ENCODE results near the gene ACP2. TPM values are rescaled to one million over a fixed set of nuclear protein-coding genes. Genes with fewer than 3 reads are reported as not detected.
"Not testable (repeated sequence)": the region's sequence is repeated elsewhere in the genome, so short reads cannot be mapped to it uniquely, and the experiment has no call there.

ACP2 gene
- total and polyA plus RNA-seq, 3 donors from 2014 or later: 40.3 to 63.7 (median 61.3) TPM

DNA sequence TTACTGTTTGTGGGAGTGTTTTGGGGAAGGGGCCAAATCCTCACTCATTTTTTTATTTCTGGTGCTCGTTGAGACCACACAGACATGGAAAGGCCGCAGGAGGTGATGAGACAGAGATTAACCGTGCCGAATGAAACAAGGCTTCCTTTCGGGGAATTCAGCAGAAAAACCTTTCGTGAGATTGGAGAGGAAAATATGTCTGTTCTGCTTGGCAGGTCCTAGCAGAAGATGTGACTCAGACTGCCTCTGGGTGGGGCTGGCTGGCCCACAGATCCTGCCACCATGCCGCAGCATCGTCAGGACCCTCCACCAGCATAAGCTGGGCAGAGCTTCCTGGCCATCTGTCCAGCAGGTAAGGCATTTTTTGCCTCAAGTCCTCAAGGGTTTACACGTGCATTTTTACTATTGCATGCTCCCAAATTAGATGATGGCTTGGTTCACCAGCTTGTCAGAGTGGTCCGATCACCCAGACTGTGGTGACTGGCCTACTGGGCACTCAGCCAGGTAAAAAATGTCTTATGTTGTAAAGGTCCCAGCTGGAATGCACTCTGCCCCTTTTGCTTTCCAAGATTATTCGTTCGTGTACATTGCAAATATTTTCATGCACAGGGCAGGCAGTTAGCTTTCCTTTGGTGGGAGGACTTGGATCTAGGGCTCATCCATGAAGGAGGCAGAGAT, 32.4 kb downstream of the ACP2 start:
- no peaks in the 10 kb centered on the region for H3K27me3 ChIP-seq
- 18 to 21% methylated on average over 12 of the region's 12 CpGs for WGBS, 2 donors
- no peaks in the 10 kb centered on the region for H3K36me3 ChIP-seq (ENCODE audit: low read depth, missing control alignments)
- TF ChIP-seq, protein P1, sequence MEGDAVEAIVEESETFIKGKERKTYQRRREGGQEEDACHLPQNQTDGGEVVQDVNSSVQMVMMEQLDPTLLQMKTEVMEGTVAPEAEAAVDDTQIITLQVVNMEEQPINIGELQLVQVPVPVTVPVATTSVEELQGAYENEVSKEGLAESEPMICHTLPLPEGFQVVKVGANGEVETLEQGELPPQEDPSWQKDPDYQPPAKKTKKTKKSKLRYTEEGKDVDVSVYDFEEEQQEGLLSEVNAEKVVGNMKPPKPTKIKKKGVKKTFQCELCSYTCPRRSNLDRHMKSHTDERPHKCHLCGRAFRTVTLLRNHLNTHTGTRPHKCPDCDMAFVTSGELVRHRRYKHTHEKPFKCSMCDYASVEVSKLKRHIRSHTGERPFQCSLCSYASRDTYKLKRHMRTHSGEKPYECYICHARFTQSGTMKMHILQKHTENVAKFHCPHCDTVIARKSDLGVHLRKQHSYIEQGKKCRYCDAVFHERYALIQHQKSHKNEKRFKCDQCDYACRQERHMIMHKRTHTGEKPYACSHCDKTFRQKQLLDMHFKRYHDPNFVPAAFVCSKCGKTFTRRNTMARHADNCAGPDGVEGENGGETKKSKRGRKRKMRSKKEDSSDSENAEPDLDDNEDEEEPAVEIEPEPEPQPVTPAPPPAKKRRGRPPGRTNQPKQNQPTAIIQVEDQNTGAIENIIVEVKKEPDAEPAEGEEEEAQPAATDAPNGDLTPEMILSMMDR (IDR thresholded peaks at IDR 0.05): no peak
- TF ChIP-seq POLR2A (IDR thresholded peaks at IDR 0.05): no peak
- peak overlapping the region; percentile 41 to 87 for H3K4me3 ChIP-seq
- peak; percentile 40 for DNase-seq
- H3K9me3 ChIP-seq: no peaks in the 10 kb centered on the region
- intact Hi-C loops (cut with DNase I; ENCODE audit: low total_unique reads): no loop called here
- peaks cover 23% of the 10 kb centered on the region for H3K4me1 ChIP-seq
- H3K27ac ChIP-seq: peak overlapping the region; percentile 90 to 97

DNA sequence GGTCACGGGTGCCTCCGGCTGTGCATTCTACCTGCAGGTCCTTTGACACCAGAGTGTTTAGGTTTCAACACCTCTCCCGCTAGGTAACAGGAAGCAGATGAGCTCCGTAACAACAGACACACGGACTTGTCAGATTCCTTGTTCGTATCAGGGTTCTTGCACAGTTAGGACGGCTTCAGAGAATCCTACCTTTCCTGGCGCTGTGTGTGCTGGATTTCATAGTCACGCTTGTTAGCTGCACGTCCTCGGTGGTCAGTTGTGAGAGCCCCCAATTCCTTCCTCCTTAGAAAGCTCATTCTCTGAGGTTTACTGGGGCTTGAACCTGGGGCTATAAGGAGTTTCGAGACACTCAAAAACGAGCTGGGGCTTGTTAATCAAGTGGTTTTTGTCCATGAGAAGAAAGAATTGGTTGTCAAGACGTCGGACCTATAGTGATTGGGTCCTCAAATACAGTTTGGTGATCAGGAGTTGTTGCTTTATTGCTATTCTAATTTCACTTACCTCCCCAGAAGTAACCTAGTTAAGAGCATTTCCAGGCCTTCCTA, 33.2 kb downstream of the ACP2 start:
- Histone ChIP-seq H3K27me3 (no peaks in the 10 kb centered on the region), H3K4me1 (peaks cover 21% of the 10 kb centered on the region), H3K27ac (peak overlapping the region; percentile 90 to 97), H3K9me3 (no peaks in the 10 kb centered on the region), H3K4me3 (peak overlapping the region; percentile 41 to 87), H3K36me3 (ENCODE audit: low read depth, missing control alignments) (no peaks in the 10 kb centered on the region)
- 4 to 7% methylated on average over 13 to 15 of the region's 15 CpGs for WGBS, 2 donors
- intact Hi-C loops (cut with DNase I; ENCODE audit: low total_unique reads): no loop called here
- TF ChIP-seq POLR2A (IDR thresholded peaks at IDR 0.05): no peak
- no peak for DNase-seq

DNA sequence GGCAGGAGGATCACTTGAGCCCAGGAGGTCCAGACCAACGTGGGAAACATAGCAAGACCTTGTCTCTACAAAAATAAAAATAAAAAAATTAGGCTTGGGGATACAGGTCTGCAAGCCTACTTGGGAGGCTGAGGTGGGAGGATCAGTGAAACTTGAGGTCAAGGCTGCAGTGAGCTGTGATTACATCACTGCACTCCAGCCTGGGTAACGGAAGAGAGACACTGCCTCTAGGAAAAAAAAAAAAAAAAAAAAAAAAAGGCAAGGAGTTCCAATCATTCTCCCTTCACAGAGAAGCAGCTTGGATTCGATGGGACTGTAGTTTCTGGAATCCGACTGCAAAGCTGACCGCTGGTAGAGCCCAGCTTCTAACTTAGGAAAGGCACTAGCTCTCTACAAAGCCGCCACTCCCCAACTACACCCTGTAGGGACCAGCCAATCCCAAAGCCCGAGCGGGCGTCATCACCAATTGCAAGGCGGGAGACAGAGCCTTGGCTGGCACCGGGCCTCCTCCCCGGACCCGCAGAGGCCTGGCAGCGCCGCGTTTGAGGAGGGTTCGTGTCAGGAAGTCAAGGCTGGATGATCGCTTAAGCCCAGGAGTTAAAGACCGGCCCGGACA, 34.6 kb downstream of the ACP2 start:
- DNase-seq: peak; percentile 95

DNA sequence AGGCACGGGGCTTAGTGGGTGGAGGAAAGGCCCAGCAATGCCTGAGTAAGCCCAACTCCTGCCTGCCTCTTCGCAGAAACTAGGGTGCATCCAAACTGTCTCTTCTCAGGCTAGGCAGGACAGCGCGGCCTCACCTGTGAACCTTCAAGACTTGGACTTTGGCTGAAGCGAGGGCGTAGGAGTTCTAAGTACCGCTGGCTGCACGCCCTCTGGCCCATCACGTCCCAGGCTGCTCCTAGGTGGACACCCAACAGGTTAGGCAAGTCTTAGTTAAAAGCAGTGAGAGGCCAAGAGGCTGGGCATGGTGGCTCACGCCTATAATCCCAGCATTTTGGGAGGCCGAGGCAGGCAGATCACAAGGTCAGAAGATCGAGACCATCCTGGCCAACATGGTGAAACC, 35.7 kb downstream of the ACP2 start:
- DNase-seq: no peak
- intact Hi-C loops (cut with DNase I; ENCODE audit: low total_unique reads): no loop called here
- 92 to 93% methylated on average over 11 to 12 of the region's 12 CpGs for WGBS, 2 donors
- Histone ChIP-seq H3K27me3 (no peaks in the 10 kb centered on the region), H3K9me3 (no peaks in the 10 kb centered on the region), H3K4me3 (no peak overlapping the region), H3K27ac (peak overlapping the region in 1 of 2 donors; percentile 90), H3K36me3 (ENCODE audit: low read depth, missing control alignments) (no peaks in the 10 kb centered on the region), H3K4me1 (peaks cover 17% of the 10 kb centered on the region)
- TF ChIP-seq, protein P1 (IDR thresholded peaks at IDR 0.05): no peak
- TF ChIP-seq POLR2A (IDR thresholded peaks at IDR 0.05): no peak

More for the DNA sequence above, 34.6 kb downstream of the ACP2 start:
- intact Hi-C loops (cut with DNase I; ENCODE audit: low total_unique reads): no loop called here
- 1 to 3% methylated on average over 20 of the region's 20 CpGs for WGBS, 2 donors
- H3K36me3 ChIP-seq (ENCODE audit: low read depth, missing control alignments): no peaks in the 10 kb centered on the region
- H3K27ac ChIP-seq: peak overlapping the region; percentile 90 to 97
- peak overlapping the region; percentile 41 to 87 for H3K4me3 ChIP-seq
- no peaks in the 10 kb centered on the region for H3K9me3 ChIP-seq
- TF ChIP-seq, protein P1 (IDR thresholded peaks at IDR 0.05): no peak
- TF ChIP-seq POLR2A (IDR thresholded peaks at IDR 0.05): no peak
- no peaks in the 10 kb centered on the region for H3K27me3 ChIP-seq
- H3K4me1 ChIP-seq: peaks cover 17% of the 10 kb centered on the region

DNA sequence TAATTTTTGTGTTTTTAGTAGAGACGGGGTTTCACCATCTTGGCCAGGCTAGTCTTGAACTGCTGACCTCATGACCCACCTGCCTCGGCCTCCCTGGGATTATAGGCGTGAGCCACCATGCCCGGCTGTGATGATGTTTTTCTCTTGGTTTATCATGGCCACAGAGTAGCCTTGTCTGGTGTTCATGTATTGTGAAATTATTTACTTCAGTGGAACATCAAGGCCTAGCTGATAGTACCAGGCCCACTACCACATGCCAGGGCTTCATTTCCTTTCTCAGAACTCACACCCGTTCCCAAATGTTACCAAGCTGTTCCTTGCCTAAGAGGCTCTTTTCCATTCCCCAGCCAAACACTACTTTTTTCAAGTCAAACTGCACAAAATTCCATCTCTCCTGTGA, 40.0 kb downstream of the ACP2 start:
- H3K4me1 ChIP-seq: no peaks in the 10 kb centered on the region
- intact Hi-C loops (cut with DNase I; ENCODE audit: low total_unique reads): no loop called here
- 88 to 94% methylated on average over 5 of the region's 5 CpGs for WGBS, 2 donors
- no peak for TF ChIP-seq POLR2A (IDR thresholded peaks at IDR 0.05)
- TF ChIP-seq, protein P1 (IDR thresholded peaks at IDR 0.05): no peak
- no peaks in the 10 kb centered on the region for H3K27me3 ChIP-seq
- no peak overlapping the region for H3K4me3 ChIP-seq
- H3K9me3 ChIP-seq: no peaks in the 10 kb centered on the region
- DNase-seq: no peak
- H3K27ac ChIP-seq: no peak overlapping the region
- no peaks in the 10 kb centered on the region for H3K36me3 ChIP-seq (ENCODE audit: low read depth, missing control alignments)

DNA sequence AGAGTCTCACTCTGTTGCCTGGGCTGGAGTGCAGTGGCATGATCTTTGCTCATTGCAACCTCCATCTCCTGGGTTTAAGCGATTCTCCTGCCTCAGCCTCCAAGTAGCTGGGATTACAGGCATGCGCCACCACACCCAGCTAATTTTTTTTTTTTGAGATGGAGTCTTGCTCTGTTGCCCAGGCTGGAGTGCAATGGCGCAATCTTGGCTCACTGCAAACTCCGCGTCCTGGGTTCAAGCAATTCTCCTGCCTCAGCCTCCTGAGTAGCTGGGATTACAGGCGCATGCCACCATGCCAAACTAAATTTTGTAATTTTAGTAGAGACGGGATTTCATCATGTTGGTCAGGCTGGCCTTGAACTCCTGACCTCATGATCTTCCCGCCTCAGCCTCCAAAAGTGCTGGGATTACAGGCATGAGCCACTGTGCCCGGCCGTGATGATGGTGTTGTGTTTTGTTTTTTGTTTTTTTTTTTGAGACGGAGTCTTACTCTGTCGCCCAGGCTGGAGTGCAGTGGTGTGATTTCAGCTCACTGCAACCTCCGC, 40.5 kb downstream of the ACP2 start:
- not testable (repeated sequence) for H3K4me3 ChIP-seq

More for the DNA sequence above, 40.5 kb downstream of the ACP2 start:
- intact Hi-C loops (cut with DNase I; ENCODE audit: low total_unique reads); H3K27me3 ChIP-seq; H3K27ac ChIP-seq; H3K4me1 ChIP-seq; H3K36me3 ChIP-seq (ENCODE audit: low read depth, missing control alignments); H3K9me3 ChIP-seq; DNase-seq: not testable (repeated sequence)
- WGBS, 2 donors: 88 to 91% methylated on average over 13 of the region's 13 CpGs

Data from testis (tissue), 3 donors.